GM19397 (cell line): ENCODE results near the gene RFFL.
"Not testable (repeated sequence)": the region's sequence is repeated elsewhere in the genome, so short reads cannot be mapped to it uniquely, and the experiment has no call there.

Experiments used
- ATAC-seq: cut with Tn5 transposase; IDR thresholded peaks from one replicate; pipeline ENCODE4 v1.9.1; 2021; ENCODE audit warnings: mild to moderate bottlenecking, moderate library complexity; ENCODE audit not compliant: unreplicated experiment

RFFL gene

DNA sequence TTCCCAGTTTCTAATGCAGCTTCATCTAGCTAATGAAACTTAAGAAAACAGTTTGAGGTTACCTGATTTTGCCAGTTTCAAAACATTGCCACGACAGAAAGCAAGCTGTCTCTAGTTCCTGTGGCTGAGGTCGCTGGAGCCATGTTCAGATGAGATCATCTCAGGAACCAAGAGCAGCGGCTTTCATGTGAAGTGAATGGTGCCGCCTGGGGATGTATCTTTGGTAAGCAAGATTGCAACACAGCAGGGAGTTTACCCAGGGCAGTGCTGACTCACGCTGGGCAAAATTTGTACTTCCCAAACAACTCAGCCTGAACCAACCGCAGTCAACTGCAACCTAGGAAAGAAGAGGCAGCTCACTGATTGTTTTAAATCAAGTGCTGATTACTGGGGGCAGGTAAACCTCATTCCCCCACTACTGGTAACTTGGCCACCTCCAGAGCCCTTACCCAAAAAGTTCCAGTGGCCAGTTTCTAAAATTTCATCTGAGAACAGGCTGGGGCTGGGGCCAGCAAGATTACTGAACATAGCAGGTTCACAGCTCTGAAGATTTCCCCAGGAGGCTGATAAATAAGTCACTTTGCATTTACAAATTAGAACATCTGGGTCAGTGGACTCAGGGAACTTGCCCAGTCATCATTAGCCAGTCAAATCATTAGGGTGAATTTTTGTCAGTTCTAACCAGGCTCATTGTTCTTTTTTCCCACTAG, at the start of gene RFFL:
RFFL (minus strand) TSS at position 194 of the 710 bp plus-strand sequence. CDS start 37,154 bp downstream, outside the sequence.
- peak; percentile 83 for ATAC-seq

DNA sequence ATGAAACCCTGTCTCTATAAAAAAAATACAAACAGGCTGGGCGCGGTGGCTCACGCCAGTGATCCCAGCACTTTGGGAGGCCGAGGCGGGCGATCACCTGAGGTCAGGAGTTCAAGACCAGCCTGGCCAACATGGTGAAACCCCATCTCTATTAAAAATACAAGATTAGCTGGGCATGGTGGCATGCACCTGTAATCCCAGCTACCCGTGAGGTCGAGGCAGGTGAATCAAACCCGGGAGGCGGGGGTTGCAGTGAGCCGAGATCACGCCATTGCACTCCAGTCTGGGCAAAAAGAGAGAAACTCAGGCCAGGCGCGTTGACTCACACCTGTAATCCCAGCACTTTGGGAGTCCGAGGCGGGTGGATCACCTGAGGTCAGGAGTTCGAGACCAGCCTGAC, 47.3 kb upstream of the RFFL start:
- not testable (repeated sequence) for ATAC-seq

DNA sequence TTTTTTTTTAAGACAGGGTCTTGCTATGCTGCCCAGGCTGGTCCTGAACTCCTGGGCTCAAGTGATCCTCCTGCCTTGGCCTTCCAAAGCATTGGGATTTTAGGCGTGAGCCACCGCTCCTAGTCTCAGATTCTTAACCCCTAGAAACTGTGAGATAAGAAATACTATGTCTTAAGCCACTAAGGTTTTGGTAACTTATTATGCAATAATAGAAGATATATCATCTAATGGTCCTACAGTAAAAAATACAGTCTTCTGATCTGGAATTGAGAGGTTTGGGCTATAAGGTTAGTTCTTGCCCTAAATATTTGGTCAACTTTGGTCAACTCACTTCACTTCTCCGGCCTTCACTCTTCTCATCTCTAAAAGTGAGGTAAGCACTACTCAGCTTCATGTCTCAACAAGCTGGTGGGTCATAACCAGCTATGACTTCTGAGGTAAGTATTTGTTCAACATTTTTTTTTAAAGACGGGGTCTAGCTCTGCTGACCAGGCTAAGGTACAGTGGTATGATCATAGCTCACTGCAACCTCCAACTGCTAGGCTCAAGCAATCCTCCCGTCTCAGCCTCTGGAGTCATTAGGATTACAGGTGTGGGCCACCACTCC, 41.4 kb upstream of the RFFL start:
- no peak for ATAC-seq

- no peak for ATAC-seq
Observed at GRCh38 chr17:35103271-35103670, 39.8 kb upstream of the RFFL start.

- no peak for ATAC-seq
Observed at GRCh38 chr17:35101725-35102124, 38.2 kb upstream of the RFFL start.

DNA sequence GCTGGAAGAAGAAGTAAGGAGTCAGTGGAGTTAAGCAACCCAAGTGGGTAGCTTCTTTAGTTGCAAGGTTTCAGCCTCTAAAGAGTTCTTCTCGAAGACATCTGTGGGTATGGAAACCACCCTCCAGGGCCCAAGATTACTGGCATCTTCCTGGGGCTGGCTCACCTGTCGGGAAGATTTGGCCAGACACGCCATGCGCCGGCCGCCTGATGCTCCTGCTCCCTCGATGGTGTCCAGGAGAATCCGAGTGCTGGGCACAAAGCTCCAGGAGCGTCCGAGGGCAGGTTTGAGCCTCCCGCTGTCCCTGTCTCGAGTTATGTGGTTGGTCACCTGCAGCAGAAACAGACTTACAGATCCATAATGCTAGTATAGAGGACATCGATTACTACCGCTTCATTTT, 37.5 kb upstream of the RFFL start:
- ATAC-seq = no peak

DNA sequence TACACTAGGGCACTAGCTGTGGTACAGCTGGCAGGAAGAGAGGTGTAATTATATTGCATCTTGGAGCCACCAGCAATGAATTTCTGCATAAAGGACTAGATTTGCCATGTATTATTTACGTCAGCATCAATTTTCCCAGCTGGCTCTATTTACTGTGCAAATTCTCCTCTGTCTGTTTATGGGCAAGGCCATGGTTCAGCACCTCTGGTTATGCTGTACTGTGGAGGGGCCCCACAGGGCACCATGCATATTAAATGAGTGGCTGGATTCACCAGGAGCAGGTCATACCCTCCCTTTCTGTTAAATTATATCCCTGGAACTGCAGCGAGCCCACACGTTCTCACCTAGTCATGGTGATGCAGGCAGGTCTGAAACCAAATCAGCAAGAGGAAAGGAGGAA, 36.4 kb upstream of the RFFL start:
- no peak for ATAC-seq

DNA sequence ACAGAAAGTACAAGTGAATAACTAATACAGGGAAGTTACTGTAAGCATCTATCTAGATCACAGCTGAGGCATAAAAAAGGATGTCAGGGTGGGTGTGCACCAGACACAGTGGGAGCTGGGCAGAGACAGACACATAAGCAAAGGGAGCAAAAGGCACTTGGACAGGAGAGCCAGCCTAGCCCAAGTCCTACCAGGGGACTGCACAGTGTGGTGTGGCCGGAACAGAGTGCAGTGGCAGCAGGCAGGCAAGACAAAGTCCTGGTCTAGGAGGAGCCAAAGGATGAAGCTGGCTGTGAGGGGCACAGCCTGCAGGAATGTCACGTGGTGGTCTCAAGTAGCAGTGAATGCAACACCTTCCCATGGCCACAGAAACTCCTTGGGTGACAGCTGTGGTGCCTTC, 34.3 kb upstream of the RFFL start:
- no peak for ATAC-seq

DNA sequence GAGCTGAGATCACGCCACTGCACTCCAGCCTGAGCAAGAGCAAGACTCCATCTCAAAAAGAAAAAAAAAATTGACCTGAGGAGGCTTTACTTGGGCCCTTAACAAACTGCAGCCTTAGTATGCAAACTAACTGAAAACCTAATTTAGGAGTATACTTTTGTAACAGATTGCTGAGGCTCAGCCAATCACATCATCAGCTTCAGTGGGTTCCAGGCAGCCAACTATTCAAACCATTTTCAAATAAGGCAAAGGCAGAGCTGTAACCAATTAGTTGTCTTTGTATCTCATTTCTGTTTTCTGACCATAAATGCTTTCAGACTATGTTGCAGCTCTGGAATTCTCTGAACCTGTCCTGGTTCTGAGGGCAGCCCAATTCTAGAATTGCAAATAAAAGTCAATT, 32.2 kb upstream of the RFFL start:
- ATAC-seq = no peak

DNA sequence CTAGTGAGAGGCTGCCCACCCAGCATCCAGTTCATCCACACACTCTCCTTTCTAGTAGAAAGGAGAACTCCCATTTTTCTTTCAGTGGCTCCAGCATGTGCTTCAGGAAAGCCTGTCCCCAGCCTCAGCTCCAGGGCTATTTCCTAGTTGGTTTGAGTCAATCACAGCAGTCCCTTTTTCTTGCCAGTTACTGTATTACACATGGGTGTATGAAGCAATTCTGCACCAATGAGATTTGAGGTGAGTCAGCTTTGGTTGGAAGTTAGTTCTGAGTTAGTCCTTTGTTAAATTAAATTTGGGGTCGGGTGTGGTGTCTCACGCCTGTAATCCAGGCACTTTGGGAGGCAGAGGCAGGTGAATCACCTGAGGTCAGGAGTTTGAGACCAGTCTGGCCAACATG, 31.4 kb upstream of the RFFL start:
- no peak for ATAC-seq

GRCh38 chr17:35090707-35091106, 27.2 kb upstream of the RFFL start:
- not testable (repeated sequence) for ATAC-seq

DNA sequence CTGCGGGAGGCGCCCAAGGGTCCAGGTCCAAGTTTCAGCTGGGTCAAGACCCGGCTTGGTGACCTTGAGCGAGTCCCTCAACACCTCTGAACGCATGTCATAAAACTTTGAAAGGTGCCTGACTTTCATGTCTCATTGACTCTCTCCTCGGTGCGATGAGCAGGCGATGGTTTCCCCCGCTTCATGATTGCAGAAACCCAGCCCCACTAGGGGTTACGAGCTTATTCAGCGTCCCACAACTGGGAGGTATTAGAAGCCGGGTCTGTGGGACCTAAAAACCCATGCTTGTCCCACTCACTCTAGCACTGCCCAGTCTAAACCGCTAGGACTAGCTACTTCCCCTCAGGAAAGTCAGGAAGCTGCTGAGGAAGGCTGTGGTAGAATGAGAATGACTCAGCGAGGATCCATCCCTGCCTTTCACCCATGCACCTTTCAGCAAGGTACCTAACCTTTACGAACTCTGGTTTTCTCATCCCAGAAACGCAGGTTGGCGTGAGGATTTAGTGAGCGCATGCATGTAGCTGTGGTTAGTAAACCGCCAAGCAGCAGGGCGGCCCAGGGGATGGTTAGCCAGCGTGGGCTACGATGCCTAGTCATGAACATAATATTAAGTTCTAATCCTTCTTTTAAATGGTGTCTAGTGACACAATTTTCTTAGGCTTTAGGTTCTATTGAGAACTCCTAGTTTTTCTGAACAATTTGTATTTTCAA, 26.2 kb upstream of the RFFL start:
- peak; percentile 9 for ATAC-seq

- ATAC-seq = peak; percentile 74
Observed at GRCh38 chr17:35088881-35089585, 25.5 kb upstream of the RFFL start.

- ATAC-seq = no peak
Observed at GRCh38 chr17:35088356-35088880, 24.9 kb upstream of the RFFL start.

DNA sequence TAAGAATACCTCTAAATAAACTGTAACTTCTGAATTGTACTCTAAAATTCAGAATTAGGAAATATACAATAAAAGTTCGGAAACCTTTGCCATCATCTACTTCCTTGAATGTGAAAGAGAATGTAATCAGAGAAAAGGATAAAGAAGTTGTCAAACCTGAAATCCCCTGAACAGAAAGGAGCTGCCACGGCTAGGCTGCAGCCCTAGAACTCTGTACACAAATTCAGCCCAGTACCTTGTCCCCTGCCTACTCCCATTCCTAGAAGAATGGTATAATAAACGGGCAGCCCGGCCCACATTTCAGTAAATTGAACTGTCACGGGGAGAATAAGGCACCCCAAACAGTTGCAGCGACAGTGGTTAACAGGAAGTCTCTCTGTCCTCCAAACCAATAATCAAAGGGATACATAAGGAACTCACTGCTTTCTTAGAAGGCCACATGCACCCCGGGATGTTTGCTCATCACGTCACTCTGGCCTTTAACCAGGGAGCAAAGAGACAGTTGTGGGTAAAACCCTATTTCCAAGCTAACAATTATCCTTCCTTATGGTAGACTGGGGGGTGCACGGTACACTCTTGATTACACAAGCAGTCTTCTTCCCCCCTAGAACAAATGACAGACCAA, 24.3 kb upstream of the RFFL start:
- ATAC-seq = no peak

GRCh38 chr17:35086931-35087573, 23.5 kb upstream of the RFFL start:
- no peak for ATAC-seq

DNA sequence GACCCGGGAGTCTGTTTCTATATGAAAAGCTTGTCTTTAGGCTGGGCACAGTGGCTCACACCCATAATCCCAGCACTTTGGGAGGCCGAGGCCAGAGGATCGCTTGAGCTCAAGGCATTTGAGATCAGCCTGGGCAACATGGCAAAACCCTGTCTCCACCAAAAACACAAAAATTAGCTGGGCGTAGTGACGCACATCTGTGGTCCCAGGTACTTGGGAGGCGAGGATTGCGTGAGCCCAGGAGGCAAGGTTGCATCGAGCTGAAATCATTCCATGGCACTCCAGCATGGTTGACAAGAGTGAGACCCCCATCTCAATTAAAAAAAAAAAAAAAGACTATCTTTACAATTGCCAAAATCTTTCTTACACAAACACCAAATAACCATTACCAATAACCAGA, 22.7 kb upstream of the RFFL start:
- ATAC-seq = no peak

GRCh38 chr17:35084987-35085386, 21.5 kb upstream of the RFFL start:
- ATAC-seq = no peak

DNA sequence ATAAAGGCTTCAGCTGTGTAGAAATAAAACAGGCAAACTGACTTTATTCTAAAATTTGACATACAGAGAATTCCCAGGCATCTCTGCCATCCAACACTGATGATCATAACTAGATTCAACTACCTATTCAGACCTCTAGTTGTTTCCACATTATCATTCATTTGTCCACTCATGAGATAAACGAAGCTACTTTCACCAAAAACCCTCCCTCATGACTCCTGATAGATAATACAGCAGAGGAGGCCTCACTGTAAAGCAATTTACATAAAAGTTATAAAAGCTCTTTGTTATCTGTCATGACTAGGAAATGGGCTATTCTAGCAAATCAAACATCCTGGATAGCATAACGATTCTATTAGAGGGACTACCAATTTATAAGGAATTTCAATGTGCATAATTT, 19.6 kb upstream of the RFFL start:
- no peak for ATAC-seq

DNA sequence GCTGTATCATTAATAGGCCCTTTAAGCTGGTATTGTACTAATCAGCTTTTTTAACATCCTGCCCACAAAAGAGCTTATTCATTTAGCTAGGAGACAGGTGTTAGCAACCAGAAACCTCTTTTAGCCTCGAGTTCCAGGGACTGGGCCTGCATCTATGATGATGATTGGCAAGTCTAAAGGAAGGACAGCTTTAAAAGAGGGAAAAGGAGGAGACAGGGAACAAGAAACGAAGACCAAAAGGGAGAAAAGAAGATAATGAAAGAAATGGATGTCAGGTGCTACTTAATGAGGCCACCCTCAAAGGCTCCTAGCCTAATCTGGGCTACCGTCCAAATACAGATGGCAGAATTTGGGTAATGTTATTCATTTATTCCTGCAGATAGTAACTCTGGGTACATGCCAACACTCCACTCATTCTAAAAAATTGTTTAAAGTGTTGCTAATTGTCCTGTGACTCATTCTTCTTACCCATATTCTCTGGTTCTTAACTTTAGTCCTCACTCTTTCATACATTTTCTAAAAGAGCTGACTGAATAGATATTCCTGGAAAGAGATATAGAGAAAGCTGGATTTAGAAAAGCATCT, 18.7 kb upstream of the RFFL start:
- no peak for ATAC-seq
